Suprapubic skin (tissue), 4 donors: Measurements from ENCODE around the gene SVEP1.

Experiments used
- CTCF ChIP-seq, 2 donors: fragments of 200-600 bp in 1 of 2; fragments of 450-650 bp in 1 of 2; sonication (generic) in 1 of 2; IDR thresholded peaks; one replicate each; pipeline ENCODE4 v1.5.1; 2016 to 2019; ENCODE audit warnings: antibody characterized with exemption in 2 of 2, mild to moderate bottlenecking in 1 of 2, moderate library complexity in 1 of 2
- EP300 ChIP-seq: sonication (generic); formaldehyde crosslinking; IDR thresholded peaks from one replicate; pipeline ENCODE4 v1.6.1; 2017; ENCODE audit warnings: antibody characterized with exemption
- POLR2A ChIP-seq, 2 donors: fragments of 450-650 bp; IDR thresholded peaks; one replicate each; pipeline ENCODE4 v1.6.1; 2017; ENCODE audit warnings: antibody characterized with exemption in 2 of 2, mild to moderate bottlenecking in 2 of 2, moderate library complexity in 2 of 2
- POLR2AphosphoS5 ChIP-seq, 3 donors: sonication (generic); formaldehyde crosslinking; IDR thresholded peaks; one replicate each; pipeline ENCODE4 v1.6.1; 2017; ENCODE audit warnings: antibody characterized with exemption in 3 of 3

- TF ChIP-seq CTCF (IDR thresholded peaks at IDR 0.05) (no peak), EP300 (no peak), POLR2A (IDR thresholded peaks at IDR 0.05) (no peak), POLR2AphosphoS5 (IDR thresholded peaks at IDR 0.05) (no peak)
These were observed 40.3 kb upstream of the SVEP1 start for GRCh38 chr9:110619831-110620230.
